NB4 (cell line): ENCODE data around the gene IL25.
A peak's percentile ranks its signal among the peaks of the same experiment; 100 is the strongest.

ENCODE experiments used
- DNase-seq: peaks from one replicate; pipeline ENCODE4 v3.0.0; 2010; ENCODE audit warnings: low read depth
- H3K4me3 ChIP-seq: one replicate; pipeline ENCODE4 v1.5.1; 2011; ENCODE audit warnings: mild to moderate bottlenecking, low read depth, low read length, moderate library complexity
- CTCF ChIP-seq: IDR thresholded peaks from one replicate; pipeline ENCODE4 v1.5.1; 2012; ENCODE audit warnings: low read depth, low read length
- MYC ChIP-seq: IDR thresholded peaks from 2 replicates; pipeline ENCODE4 v1.6.1; 2011; ENCODE audit warnings: low read depth, low read length
- POLR2A ChIP-seq: IDR thresholded peaks from 2 replicates; pipeline ENCODE4 v1.6.1; 2011; ENCODE audit warnings: mild to moderate bottlenecking; ENCODE audit not compliant: insufficient read length; ENCODE audit errors: extremely low read depth
- TF ChIP-seq, protein P1 (sequence below): IDR thresholded peaks from 2 replicates; pipeline ENCODE4 v1.6.1; 2011; ENCODE audit warnings: low read depth, low read length

Gene IL25

DNA sequence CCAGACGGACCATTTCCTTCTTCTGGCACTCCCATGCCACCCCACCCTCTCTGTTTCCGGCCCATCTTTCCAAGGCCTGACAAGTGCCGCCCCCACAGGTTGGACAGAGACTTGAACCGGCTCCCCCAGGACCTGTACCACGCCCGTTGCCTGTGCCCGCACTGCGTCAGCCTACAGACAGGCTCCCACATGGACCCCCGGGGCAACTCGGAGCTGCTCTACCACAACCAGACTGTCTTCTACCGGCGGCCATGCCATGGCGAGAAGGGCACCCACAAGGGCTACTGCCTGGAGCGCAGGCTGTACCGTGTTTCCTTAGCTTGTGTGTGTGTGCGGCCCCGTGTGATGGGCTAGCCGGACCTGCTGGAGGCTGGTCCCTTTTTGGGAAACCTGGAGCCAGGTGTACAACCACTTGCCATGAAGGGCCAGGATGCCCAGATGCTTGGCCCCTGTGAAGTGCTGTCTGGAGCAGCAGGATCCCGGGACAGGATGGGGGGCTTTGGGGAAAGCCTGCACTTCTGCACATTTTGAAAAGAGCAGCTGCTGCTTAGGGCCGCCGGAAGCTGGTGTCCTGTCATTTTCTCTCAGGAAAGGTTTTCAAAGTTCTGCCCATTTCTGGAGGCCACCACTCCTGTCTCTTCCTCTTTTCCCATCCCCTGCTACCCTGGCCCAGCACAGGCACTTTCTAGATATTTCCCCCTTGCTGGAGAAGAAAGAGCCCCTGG is 3.1 kb downstream of the IL25 start:
- H3K4me3 ChIP-seq, result no peak overlapping the region
- no peak for DNase-seq
- TF ChIP-seq MYC (no peak), POLR2A (no peak), CTCF (no peak)
- TF ChIP-seq, protein P1, sequence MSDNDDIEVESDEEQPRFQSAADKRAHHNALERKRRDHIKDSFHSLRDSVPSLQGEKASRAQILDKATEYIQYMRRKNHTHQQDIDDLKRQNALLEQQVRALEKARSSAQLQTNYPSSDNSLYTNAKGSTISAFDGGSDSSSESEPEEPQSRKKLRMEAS, result no peak

DNA sequence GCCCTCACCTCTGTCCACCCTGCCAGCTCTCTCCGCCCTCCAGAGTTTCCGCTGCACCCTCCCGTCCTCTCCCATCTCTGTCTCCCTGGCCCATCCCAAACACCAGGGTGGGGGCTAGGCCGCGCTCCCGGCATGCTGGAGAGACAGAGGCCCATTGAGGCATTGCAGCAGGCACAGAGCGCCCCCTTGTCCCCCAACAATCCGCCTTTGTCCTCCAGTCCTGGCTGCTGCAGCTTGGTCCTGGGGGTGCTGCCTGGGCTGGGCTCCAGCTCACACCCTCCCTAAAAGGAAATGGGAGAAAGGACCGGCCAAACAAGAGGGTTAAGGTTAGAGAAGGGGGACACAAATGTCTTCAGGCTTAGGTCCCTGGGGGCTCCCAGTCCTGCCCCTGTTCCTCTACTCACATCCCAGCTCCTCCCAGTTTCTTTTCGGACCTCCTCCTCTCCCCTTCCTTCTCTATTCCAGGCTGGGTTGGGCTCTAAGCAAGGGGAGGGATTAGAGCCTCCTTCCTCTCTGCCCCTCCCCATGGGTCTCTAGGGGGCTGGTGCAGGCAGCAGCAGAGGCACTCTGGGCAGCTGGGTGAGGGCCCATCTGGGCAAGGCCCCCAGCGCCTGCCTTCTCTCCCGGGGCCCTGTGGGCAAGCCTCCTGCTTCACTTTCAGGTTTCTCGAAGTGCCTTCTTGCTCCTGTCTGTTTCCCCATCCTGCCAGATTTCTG is 4.0 kb downstream of the IL25 start, which contains the start of gene CMTM5:
Gene CMTM5 (plus strand): TSS at position 565 of the 716 bp plus-strand sequence. CDS start 206 bp downstream, outside the sequence.
- TF ChIP-seq, protein P1, result no peak
- no peak for TF ChIP-seq POLR2A
- no peak for TF ChIP-seq CTCF
- no peak for TF ChIP-seq MYC
- peak; percentile 14 for DNase-seq
- H3K4me3 ChIP-seq, result no peak within 1 kb of the TSS

- H3K4me3 ChIP-seq, result no peak overlapping the region
- TF ChIP-seq POLR2A, result no peak
- TF ChIP-seq, protein P1, result no peak
- TF ChIP-seq MYC, result no peak
- no peak for TF ChIP-seq CTCF
- no peak for DNase-seq
These were observed 4.6 kb downstream of the IL25 start for GRCh38 chr14:23377198-23377550.

GRCh38 chr14:23377573-23378563 is 5.3 kb downstream of the IL25 start:
- DNase-seq, result no peak
- H3K4me3 ChIP-seq, result no peak overlapping the region
- TF ChIP-seq POLR2A, result no peak

- no peak for TF ChIP-seq POLR2A
- TF ChIP-seq CTCF, result no peak
- TF ChIP-seq, protein P1, result no peak
- no peak for TF ChIP-seq MYC
- H3K4me3 ChIP-seq, result no peak overlapping the region
- DNase-seq, result no peak
These were observed 6.1 kb downstream of the IL25 start for GRCh38 chr14:23378612-23379220.
